ENCODE results near the gene CHKB. TPM values are rescaled to one million over a fixed set of nuclear protein-coding genes. Genes with fewer than 3 reads are reported as not detected.

The CHKB gene
- total and polyA plus RNA-seq, 4 donors = 59.4 to 142 (median 74.9) TPM

GRCh38 chr22:50607659-50608020 lies 25.0 kb upstream of the CHKB start:
- ATAC-seq (ENCODE audit: insufficient read depth, low FRiP score) (no peak), DNase-seq (no peak)
- Histone ChIP-seq H3K4me1 (ENCODE audit: control insufficient read depth in 5 of 5, insufficient read depth in 5 of 5, low read length in 5 of 5) (peaks cover 0 to 2% (median 0%) of the 10 kb centered on the region in 5 donors), H3K9ac (ENCODE audit: insufficient read depth in 1 of 2, low read length in 2 of 2) (no peak overlapping the region), H3K4me3 (no peak overlapping the region), H3K27ac (ENCODE audit: low read depth in 1 of 2, low read length in 1 of 2) (no peak overlapping the region), H3K27me3 (ENCODE audit: control insufficient read depth in 3 of 3, insufficient read depth in 3 of 3, low read length in 2 of 3) (peaks cover 11 to 44% (median 22%) of the 10 kb centered on the region in 3 donors), H3K9me3 (ENCODE audit: control insufficient read depth in 4 of 4, insufficient read depth in 3 of 4, low read length in 3 of 4) (peaks cover 0 to 6% (median 0%) of the 10 kb centered on the region in 4 donors), H3K36me3 (ENCODE audit: control insufficient read depth in 4 of 4, insufficient read depth in 4 of 4, low read length in 4 of 4) (no peaks in the 10 kb centered on the region)
- no peak for TF ChIP-seq CTCF (IDR thresholded peaks at IDR 0.05; ENCODE audit: control extremely low read depth, extremely low read depth)
- 67 to 71% methylated on average over 6 of the region's 6 CpGs for WGBS, 2 donors

GRCh38 chr22:50606946-50607658 lies 24.5 kb upstream of the CHKB start:
- DNase-seq = no peak
- Histone ChIP-seq H3K4me3 (no peak overlapping the region), H3K27me3 (ENCODE audit: control insufficient read depth in 3 of 3, insufficient read depth in 3 of 3, low read length in 2 of 3) (peaks cover 13 to 45% (median 22%) of the 10 kb centered on the region in 3 donors)

GRCh38 chr22:50606165-50606945 lies 23.7 kb upstream of the CHKB start:
- WGBS, 2 donors = 76 to 77% methylated on average over 19 of the region's 19 CpGs
- no peak overlapping the region for H3K4me3 ChIP-seq
- peaks cover 17 to 47% (median 22%) of the 10 kb centered on the region in 3 donors for H3K27me3 ChIP-seq (ENCODE audit: control insufficient read depth in 3 of 3, insufficient read depth in 3 of 3, low read length in 2 of 3)
- TF ChIP-seq CTCF (IDR thresholded peaks at IDR 0.05; ENCODE audit: control extremely low read depth, extremely low read depth) = no peak
- H3K9ac ChIP-seq (ENCODE audit: insufficient read depth in 1 of 2, low read length in 2 of 2) = no peak overlapping the region
- H3K9me3 ChIP-seq (ENCODE audit: control insufficient read depth in 4 of 4, insufficient read depth in 3 of 4, low read length in 3 of 4) = peaks cover 0 to 6% (median 0%) of the 10 kb centered on the region in 4 donors
- DNase-seq = no peak
- no peaks in the 10 kb centered on the region for H3K36me3 ChIP-seq (ENCODE audit: control insufficient read depth in 4 of 4, insufficient read depth in 4 of 4, low read length in 4 of 4)
- H3K4me1 ChIP-seq (ENCODE audit: control insufficient read depth in 5 of 5, insufficient read depth in 5 of 5, low read length in 5 of 5) = no peaks in the 10 kb centered on the region
- ATAC-seq (ENCODE audit: insufficient read depth, low FRiP score) = no peak
- no peak overlapping the region for H3K27ac ChIP-seq (ENCODE audit: low read depth in 1 of 2, low read length in 1 of 2)

More at GRCh38 chr22:50606946-50607658, 24.5 kb upstream of the CHKB start:
- TF ChIP-seq CTCF (IDR thresholded peaks at IDR 0.05; ENCODE audit: control extremely low read depth, extremely low read depth) = no peak
- WGBS, 2 donors = 74 to 89% methylated on average over 18 of the region's 18 CpGs
- H3K4me1 ChIP-seq (ENCODE audit: control insufficient read depth in 5 of 5, insufficient read depth in 5 of 5, low read length in 5 of 5) = no peaks in the 10 kb centered on the region
- no peak for ATAC-seq (ENCODE audit: insufficient read depth, low FRiP score)
- H3K9ac ChIP-seq (ENCODE audit: insufficient read depth in 1 of 2, low read length in 2 of 2) = no peak overlapping the region
- H3K36me3 ChIP-seq (ENCODE audit: control insufficient read depth in 4 of 4, insufficient read depth in 4 of 4, low read length in 4 of 4) = no peaks in the 10 kb centered on the region
- no peak overlapping the region for H3K27ac ChIP-seq (ENCODE audit: low read depth in 1 of 2, low read length in 1 of 2)
- H3K9me3 ChIP-seq (ENCODE audit: control insufficient read depth in 4 of 4, insufficient read depth in 3 of 4, low read length in 3 of 4) = peaks cover 0 to 6% (median 0%) of the 10 kb centered on the region in 4 donors

Measured in lung (tissue), 12 donors.